GM19438 (cell line): ENCODE measurements around the gene RPL36A.

ENCODE experiments used
- ATAC-seq: cut with Tn5 transposase; IDR thresholded peaks from one replicate; pipeline ENCODE4 v1.9.1; 2021; ENCODE audit warnings: low read depth; ENCODE audit not compliant: unreplicated experiment

The RPL36A gene

GRCh38 chrX:101391831-101392230 is 1.0 kb downstream of the RPL36A start:
- ATAC-seq = no peak

GRCh38 chrX:101393530-101394305 is 2.9 kb downstream of the RPL36A start:
- ATAC-seq = no peak

- ATAC-seq = no peak
Measured at GRCh38 chrX:101394372-101394771, 3.6 kb downstream of the RPL36A start.

- ATAC-seq = no peak
Measured at GRCh38 chrX:101395789-101396188, 5.0 kb downstream of the RPL36A start.

GRCh38 chrX:101397779-101398178 is 7.0 kb downstream of the RPL36A start:
- ATAC-seq = no peak

- no peak for ATAC-seq
Measured at GRCh38 chrX:101398694-101399093, 7.9 kb downstream of the RPL36A start.

- ATAC-seq = no peak
Measured at GRCh38 chrX:101399825-101400224, 9.0 kb downstream of the RPL36A start.

- ATAC-seq = no peak
Measured at GRCh38 chrX:101407167-101407747, 16.4 kb downstream of the RPL36A start.

- peak; percentile 88 for ATAC-seq
Measured at GRCh38 chrX:101407748-101408531, 17.1 kb downstream of the RPL36A start, which contains the start of the genes GLA and HNRNPH2. Gene GLA (minus strand): TSS chrX:101407925. CDS start chrX:101407903, 22 bp downstream. Gene HNRNPH2 (plus strand): TSS chrX:101408222. CDS start chrX:101411989, 3,767 bp downstream.

- ATAC-seq = no peak
Measured at GRCh38 chrX:101408532-101408841, 17.7 kb downstream of the RPL36A start.

- ATAC-seq = no peak
Measured at GRCh38 chrX:101409043-101409442, 18.2 kb downstream of the RPL36A start.

GRCh38 chrX:101410461-101410860 is 19.6 kb downstream of the RPL36A start:
- ATAC-seq = no peak

GRCh38 chrX:101411984-101412383 is 21.2 kb downstream of the RPL36A start:
- no peak for ATAC-seq

- peak; percentile 60 for ATAC-seq
Measured at GRCh38 chrX:101415180-101416145, 24.7 kb downstream of the RPL36A start.

GRCh38 chrX:101416691-101417090 is 25.9 kb downstream of the RPL36A start:
- no peak for ATAC-seq

GRCh38 chrX:101417190-101417589 is 26.4 kb downstream of the RPL36A start:
- ATAC-seq = no peak

- peak; percentile 58 for ATAC-seq
Measured at GRCh38 chrX:101417981-101418841, 27.4 kb downstream of the RPL36A start.

- no peak for ATAC-seq
Measured at GRCh38 chrX:101419489-101419888, 28.7 kb downstream of the RPL36A start.

GRCh38 chrX:101427954-101428353 is 37.1 kb downstream of the RPL36A start:
- no peak for ATAC-seq
